Measurements from ENCODE around the gene DTHD1. TPM values are rescaled to one million over a fixed set of nuclear protein-coding genes. Genes with fewer than 3 reads are reported as not detected.

The DTHD1 gene
- polyA plus RNA-seq, 4 donors, result not detected

DNA sequence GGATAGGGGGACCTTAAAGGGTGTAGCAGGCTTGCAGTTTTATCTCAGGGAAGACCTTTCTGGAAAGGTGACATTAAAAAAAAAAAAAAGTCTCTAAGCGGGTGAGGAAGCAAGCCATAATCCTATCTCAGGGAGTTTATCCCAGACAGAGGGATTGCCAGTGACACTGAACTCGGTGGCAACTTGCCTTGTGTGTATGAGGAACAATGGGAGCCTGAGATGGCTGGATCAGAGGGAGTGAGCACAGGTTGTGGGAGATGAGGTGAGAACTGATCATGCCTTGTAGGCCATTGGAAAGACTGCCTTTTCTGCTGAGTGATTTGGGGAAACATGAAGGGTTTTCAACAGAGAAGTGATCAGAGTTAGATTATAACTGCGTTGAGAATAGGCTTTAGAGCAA, 31.1 kb downstream of the DTHD1 start:
- no peak for DNase-seq (ENCODE audit: low read depth in 4 of 4, low spot score in 3 of 4)

DNA sequence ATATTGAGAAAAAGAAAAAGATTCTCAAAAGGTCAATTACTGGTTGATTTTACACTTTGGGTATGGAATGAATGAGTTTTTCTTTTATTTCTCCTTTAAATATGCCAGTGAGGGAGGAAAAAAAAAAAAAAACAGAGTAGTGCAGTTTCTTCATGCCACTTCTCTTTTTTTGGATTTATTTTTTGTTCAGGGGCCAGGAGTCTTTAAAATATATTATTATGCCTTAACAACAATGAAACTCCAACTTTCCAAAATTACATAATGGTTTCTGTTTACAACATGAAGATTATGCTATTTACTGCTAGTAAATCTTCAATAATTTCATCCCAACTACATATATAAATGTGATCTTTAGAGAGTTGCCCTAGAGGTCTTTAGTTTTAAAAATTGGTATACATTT, 31.9 kb downstream of the DTHD1 start:
- no peak for DNase-seq (ENCODE audit: low read depth in 4 of 4, low spot score in 3 of 4)

DNA sequence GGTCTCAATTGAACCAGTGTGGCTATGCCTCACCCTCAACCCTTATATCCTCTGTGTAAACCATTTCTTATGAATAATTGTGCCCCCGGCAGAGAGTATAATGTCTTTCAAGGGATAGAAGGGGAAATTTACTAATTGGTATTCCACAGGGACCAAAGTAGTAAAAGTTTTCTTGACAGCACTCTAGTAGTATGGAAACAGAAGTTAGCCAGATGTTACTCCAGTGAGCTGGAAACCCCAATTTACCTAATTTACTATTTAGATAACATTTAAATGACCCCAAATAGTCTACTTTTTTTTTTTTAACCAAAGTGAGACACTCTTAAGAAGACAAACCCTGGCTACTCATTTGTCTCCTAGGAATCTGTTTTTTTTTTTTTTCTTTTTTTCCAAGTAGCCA, 32.3 kb downstream of the DTHD1 start:
- no peak for DNase-seq (ENCODE audit: low read depth in 4 of 4, low spot score in 3 of 4)

DNA sequence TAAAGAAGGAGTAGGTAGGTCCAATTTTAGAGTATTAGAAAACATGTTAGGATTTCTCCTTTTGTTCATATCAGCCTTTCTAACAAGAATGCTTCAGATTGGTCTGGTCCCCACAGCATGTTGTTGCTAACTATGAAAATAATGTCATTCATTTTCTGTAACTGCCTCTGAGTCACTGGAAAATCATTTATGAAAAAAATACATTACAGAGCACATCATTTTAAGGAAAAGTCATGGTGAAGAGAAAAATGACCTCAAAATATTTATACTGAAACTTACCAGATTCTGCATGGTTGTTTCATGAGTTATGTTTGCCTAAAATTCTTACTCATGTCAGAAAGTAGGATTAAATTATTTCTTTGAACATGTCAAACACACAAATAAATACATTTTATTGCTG, 35.2 kb downstream of the DTHD1 start:
- DNase-seq (ENCODE audit: low read depth in 4 of 4, low spot score in 3 of 4), result no peak

DNA sequence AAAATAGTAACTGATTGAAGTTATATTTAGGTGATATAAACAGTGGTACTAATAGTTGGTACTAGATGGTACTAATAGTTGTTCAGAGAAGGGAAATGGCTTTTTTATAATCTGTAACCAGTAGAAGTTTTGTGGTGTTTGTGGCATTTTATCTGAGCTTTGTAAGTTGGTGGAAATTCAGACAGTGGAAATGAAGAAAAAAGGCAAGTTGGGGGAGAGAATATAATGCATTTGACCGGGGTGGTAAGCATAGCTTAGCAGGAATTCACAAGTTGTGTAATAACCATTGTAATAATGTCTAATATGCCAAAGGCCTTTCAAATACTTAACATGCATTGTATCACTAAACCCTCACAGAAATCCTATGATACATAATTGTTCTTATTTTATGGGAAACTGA, 36.3 kb downstream of the DTHD1 start:
- no peak for DNase-seq (ENCODE audit: low read depth in 4 of 4, low spot score in 3 of 4)

DNA sequence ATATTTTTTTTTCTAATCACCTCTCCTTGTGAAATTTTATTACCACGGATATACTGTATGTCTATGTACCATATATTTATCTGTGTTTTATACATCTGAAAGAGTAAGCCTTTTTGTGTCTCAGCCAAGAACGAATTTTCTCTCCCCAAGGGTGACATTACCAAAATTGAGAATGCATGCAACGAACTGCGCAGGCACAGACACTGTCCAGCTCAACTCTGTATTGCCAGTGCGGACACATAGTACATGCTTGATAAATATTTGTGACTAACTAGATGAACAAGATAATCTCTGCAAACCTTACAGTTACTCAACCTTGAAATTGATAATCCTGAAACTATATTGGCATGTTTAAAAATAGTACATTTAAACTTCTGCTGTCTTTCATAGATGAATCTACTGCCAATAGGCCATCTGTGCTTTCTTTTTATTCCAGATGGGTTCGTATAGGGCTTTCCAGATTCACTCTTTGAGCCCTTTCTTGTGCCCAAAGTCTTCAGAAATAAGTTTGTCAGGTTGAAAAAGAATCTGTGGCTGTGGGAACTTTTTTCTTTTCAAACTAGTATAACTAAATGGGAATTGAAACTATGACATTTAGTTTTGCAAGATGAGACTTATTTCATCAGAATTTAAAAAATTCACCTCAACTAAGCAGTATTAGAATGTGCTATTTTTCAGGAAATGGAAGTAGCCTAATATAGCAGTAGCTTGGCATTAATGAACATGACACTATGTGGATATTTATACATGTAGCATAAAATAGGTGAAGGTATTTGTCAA, 38.9 kb downstream of the DTHD1 start:
- DNase-seq (ENCODE audit: low read depth in 4 of 4, low spot score in 3 of 4), result no peak

DNA sequence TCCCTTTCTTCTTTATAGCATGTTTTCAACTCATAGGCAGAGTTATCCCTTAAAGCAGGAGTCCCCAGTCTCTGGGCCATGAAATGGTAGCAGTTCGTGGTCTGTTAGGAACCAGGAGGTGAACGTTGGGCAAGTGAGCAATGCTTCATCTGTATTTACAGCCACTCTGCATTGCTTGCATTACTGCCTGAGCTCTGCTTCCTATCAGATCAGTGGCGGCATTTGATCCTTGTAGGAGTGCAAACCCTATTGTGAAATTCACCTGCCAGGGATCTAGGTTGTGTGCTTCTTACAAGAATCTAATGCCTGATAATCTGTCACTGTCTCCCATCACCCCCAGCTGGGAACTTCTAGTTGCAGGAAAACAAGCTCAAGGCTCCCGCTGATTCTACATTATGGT, 39.8 kb downstream of the DTHD1 start:
- no peak for DNase-seq (ENCODE audit: low read depth in 4 of 4, low spot score in 3 of 4)

DNA sequence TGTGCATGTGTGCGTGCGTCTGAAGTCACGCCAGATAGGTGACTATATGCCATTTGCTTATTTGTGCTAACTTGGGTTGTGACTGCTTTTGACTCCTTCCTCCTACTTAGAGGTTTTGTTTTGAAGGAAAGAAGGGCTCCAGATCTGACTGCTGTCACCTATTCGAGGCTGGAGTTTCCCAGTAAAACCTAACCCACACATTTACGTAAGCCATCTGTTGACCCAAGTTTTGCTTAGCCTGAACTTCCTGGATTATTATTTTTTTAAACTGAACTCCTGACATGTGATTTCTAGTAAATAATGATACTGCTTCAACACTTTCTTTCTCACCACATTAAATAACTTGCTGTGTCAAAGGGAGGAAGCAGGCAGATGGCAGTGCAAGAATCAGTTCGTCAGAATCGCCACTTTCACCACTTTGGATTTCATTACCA, 41.5 kb downstream of the DTHD1 start:
- DNase-seq (ENCODE audit: low read depth in 4 of 4, low spot score in 3 of 4), result no peak

DNA sequence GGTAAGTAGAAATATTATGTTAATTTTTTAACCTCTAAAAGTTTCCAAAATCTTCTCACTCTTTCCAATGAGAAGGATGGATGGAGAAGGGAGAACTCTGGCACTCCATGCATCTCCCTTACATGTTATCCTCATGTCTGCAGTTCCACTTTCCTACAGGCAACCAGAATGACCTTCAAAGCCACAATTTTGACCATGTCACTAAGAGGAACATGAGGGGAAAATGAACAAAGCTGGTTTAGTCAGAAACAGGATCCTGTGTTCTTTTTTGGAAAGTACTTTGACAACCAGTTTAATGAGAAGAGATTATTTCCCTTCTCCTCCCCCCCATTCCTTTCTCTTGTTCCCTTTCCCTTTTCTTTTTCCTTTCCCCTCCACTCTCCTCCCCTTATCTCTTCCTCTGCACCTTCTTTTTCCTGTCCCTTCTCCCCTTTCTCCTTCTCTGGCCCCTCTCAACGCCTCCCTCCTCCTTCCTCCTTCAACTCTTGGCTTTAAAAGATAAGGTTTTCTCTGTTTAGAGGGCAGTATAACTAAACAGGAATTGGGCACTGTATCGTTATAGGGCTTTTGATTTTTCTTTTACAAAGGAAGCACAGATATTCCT, 42.5 kb downstream of the DTHD1 start:
- DNase-seq (ENCODE audit: low read depth in 4 of 4, low spot score in 3 of 4), result no peak

DNA sequence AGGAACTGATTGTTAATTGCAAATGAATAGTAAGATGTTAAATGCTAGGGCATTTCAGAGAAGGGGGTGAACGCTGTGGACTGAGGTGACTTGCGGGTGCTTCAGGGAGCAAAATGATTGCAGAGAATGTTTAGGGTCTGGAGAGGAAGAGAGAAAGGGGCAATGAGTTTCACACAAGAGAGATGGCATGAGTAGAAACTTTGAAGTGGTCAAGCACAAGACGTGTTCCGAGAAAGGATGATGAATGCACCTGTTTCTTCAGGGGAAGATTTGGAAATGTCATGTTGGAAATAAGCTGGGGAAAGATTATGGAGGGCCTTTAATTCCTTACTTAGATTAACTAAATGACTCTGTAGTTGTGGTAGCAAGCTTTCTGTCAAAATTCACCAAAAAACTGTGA, 43.4 kb downstream of the DTHD1 start:
- DNase-seq (ENCODE audit: low read depth in 4 of 4, low spot score in 3 of 4), result no peak

DNA sequence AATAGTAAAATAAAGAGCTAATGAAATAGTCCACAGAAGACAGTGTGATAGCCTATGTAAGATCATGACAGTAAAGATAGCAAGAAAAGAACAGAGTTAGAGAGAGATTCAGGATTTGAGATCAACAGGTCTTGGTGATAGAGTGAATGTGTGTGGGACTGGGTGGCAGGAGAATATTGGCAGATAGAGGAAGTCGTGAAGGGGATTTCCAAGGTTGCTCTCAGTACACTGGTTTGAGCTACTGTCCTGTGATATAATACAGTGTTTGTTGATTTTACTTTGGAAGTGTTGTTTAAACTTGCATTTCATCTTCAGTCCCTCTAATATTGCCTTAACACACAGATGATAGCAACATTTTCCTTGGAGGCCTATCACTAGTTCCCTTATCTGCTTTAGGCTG, 44.1 kb downstream of the DTHD1 start:
- DNase-seq (ENCODE audit: low read depth in 4 of 4, low spot score in 3 of 4), result no peak

DNA sequence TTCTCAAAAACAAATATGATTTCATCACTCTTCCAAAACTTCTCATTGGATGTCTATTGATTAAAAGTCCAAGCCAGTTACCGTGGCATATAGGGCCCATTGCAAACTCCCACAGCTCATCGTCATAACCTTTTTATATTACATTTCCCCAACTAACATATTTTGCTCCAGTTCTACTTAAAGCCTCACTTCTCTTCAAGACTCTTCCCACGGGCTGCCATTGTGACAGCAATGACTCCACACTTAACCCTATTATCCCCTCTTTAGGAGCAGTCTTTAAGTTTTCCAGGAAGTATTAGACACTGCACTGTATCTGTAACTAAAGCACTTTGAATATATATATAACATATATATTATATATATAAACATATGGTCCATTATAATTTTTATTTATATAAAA, 44.5 kb downstream of the DTHD1 start:
- DNase-seq (ENCODE audit: low read depth in 4 of 4, low spot score in 3 of 4), result no peak

DNA sequence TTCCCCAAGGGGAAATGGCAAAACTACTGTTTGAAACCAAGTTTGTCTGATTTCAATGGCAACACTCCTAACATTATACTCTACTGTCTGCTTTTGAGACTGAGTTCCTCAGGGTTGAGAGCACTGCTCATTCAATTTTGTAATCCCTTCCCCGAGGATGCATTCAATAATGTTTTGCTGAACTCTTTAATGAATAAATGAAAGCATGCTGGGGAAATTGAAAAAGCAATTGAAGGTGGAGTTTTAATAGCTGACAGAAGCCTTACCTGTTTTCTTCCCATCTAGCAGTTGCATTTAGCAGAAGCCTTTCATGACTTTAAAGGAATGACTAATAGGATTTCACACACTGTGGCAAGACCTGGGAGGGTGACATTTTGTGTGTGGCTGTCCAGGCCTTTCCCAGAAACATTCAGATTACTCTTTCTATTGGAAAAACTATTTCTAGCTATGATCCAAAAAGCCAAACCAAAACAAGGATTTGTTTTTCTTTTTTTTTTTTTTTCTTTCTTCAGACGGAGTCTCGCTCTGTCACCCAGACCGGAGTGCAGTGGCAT, 45.1 kb downstream of the DTHD1 start:
- no peak for DNase-seq (ENCODE audit: low read depth in 4 of 4, low spot score in 3 of 4)

DNA sequence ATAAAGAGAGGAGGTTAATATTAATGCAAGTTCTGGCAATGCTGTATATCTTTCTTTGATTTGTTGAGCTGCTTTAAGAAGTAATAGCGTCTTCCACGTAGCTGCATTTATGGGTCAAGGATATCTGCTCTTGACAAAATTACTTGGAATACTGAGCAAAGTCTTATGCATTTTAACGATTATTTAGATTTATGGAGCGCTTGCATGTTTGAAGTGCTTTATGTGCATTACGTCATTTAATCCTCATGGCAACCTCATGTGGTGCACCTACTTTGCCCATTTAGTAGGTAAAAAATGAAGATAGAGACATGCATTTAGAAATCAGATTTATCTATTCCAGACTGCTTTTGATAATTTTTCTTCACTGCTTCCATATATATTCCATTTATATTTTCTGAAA, 46.0 kb downstream of the DTHD1 start:
- DNase-seq (ENCODE audit: low read depth in 4 of 4, low spot score in 3 of 4), result no peak

DNA sequence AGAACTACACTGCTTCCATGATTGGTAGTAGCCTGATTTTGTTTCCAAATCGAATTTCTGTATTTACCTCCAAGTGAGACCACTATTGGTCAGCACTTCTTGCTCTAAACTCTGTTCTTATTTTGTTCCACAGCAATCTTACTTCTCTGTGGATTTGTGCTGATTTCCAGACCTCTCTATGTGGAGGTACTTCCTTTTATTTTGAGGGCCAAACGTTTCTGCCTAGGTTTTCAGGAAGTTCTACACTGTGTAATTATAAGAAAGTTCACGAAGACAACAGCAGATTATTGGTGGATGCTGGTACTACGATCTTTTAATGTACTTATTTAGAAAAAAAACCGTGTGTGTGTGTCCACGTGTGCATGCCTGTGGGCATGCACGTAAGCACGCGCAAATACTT, 46.7 kb downstream of the DTHD1 start:
- DNase-seq (ENCODE audit: low read depth in 4 of 4, low spot score in 3 of 4), result no peak

DNA sequence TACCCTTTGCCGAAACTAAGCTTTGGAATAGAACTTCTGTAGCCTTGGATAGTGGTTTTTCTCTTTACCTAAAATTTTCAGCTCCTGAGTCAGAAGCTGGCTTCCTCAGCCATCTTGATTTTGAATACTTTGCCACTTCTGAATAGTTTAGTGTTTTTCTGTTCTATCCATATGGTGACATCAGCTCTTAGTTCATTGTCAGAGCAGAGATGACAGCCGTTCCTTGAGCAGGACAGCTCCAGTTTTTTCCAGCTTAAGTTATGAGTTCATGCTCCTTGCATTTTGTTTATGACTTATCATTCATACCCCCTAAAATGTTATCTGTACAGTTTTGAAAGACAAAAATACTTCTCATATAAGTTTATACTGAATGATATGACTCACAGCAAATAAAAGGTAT, 47.8 kb downstream of the DTHD1 start:
- DNase-seq (ENCODE audit: low read depth in 4 of 4, low spot score in 3 of 4), result no peak

DNA sequence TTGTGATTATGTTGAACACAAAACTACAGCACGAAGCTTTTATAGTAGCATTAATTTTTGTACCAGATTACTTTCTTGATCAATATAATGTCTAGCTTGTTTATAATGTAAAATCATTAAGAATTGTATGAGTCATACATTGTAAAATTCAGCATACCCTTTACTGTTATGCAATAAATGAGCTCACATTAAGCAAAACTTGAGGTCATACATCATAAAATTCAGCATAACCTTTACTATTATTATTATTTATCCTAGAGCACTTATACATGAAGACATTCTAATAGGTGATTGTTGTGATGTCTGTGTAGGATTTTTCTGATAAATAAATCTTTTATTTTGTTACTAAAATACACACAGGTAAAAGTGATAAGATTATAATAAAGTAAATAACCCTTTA, 49.4 kb downstream of the DTHD1 start:
- DNase-seq (ENCODE audit: low read depth in 4 of 4, low spot score in 3 of 4), result no peak

DNA sequence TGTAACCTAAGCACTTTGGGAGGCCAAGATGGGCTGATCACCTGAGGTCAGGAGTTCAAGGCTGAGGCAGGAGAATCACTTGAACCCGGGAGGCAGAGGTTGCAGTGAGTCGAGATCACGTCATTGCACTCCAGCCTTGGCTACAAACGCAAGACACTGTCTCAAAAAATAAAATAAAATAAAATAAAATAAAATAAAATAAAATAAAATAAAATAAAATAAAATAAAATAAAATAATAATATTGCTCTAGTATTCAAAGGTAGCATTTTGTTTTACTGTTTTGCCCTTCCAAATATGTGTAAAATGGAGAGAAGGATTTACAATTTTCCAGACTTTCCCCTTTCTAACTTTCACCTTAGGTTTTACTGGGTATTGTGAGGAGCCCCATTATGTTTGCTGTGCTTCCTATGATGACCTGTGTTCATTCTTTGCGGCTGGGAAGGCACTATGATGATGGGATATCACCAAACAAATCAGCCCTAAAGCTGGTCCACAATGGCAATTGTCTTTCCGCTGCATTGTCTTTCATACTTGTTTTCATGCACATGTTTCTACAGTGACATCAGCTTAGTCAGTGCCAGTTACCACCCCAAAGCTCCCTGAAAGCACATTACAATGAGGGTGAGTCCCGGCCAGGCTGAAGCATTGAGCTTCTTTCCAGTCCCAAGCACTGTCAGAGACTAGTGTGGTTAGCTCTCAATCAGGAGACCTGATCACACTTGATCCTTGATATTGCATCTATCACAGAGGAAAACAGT, 50.8 kb downstream of the DTHD1 start:
- no peak for DNase-seq (ENCODE audit: low read depth in 4 of 4, low spot score in 3 of 4)

DNA sequence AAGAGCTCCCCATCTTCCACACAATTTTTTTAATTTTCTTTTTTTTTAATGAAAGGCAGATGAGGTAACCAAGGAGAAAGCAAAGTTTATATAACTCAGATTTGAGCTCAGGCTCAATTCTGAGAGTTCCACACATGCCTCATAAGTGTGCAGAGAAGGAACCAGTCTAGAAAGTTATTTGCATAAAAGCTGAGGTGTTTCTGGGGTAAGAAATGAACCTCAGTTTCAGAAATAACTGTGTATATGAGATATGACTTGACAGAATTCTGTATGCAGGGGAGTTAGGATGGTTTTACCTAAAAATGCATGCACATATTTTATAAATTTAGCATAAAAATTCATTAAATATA, 51.3 kb downstream of the DTHD1 start:
- no peak for DNase-seq (ENCODE audit: low read depth in 4 of 4, low spot score in 3 of 4)

DNA sequence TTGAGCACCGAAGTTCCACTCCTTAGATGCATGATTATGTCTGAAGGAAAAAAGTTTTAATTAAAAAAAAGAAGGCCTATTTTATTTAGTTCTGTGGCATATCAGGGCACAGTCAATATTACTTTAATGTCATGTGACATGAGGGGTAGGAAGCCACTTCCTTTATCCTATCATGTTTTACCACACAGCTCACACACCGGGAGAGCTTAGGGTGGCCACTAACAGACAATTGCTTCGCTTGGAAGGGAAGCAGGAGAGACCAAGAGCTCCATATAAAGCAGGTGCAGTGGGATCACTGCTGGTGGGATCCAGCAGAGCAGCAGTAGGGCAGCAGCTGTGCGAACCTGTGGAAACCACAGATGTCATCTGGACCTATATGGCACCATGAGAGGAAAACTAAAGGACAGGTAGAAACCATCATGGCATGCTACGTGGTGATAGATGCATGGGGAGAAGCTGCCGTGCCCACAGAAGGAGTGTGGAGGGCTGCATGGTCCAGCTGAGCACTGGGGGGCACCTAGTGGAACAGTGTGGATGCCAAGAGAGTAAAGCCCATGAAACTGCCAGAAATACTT, 52.0 kb downstream of the DTHD1 start:
- no peak for DNase-seq (ENCODE audit: low read depth in 4 of 4, low spot score in 3 of 4)

DNA sequence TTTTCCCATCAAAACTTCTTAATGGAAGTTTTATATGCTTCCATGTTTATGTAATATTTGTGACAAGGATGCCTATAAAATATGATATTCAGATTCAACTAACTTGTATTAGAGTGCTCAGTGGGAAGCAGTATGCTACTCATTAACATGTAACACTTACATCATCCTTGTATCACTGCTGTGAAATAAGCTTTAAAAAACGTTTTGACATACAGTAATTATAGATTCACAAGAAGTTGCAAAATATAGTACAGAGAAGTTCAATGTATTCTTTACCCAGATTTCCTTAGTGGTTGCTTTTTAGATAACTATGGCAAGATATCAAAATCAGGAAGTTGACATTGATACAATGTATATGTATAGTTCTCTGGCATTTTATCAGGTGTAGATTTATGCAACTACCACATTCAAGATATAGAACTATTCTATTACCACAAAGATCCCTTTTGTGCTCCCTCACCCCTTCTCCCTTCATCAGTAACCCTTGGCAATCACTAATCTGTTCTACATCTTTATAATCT, 56.3 kb downstream of the DTHD1 start:
- DNase-seq (ENCODE audit: low read depth in 4 of 4, low spot score in 3 of 4), result no peak
